Astrocyte of the spinal cord (primary cell): ENCODE measurements around the gene CNTN5.

ENCODE experiments used
- DNase-seq: peaks from one replicate; pipeline ENCODE4 v3.0.0; 2011; ENCODE audit warnings: low read depth, low spot score
- H3K4me3 ChIP-seq: 2 replicates; pipeline ENCODE4 v1.5.1; 2011; ENCODE audit warnings: low read depth, mild to moderate bottlenecking, low read length, moderate library complexity
- CTCF ChIP-seq: IDR thresholded peaks from 2 replicates; pipeline ENCODE4 v1.5.1; 2012; ENCODE audit warnings: low read depth, mild to moderate bottlenecking, low read length, inconsistent platforms
- in situ Hi-C: cut with HindIII; loops from 2 replicates; pipeline ENCODE4 v1.10.0; 2017; ENCODE audit warnings: low sequenced_read_pairs

The CNTN5 gene

DNA sequence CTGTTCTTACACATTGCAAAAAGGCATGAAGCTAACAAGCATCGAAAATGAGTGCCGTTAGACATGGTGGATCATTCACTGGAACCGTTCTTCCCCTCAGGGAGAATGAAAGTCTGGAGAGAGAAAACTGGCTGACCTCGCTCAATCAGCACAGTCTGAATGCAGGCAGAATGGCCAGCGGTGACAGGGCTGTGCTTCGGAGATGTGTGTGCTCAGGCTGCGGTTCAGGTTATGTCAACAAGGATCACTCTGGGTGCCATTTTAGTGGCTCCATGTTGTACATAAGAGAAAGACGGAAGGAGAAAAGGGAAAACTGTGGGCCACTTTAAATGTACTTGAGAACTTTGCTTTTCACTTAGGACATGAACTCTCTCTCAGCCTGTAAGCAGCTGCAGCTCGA is 916.6 kb downstream of the CNTN5 start:
- no peak for TF ChIP-seq CTCF
- DNase-seq: no peak
- H3K4me3 ChIP-seq: no peak overlapping the region
- in situ Hi-C loops: no loop called here

DNA sequence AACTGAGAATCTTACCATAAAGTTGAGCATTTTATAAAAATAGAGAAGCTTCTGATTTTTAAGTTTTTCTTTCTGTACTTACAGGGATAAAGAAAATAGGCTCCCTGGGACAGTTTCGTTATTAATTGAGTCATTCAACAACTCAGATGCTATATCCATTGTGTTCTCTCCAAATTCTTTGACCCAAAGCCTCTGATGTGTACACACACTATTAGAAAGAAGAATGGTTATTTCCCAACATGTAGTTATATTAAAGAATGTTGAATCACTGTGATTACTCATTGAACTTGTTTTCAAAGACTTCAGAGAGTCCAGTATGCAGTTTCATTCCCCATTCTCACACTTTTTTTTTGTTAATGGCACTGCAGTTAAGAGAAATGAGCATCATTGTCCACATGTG is 932.1 kb downstream of the CNTN5 start:
- no peak for TF ChIP-seq CTCF
- in situ Hi-C loops: no loop called here

GRCh38 chr11:99960536-99960935 is 939.8 kb downstream of the CNTN5 start:
- H3K4me3 ChIP-seq: no peak overlapping the region
- in situ Hi-C loops: no loop called here
- no peak for TF ChIP-seq CTCF
- DNase-seq: no peak

More for the DNA sequence above, 932.1 kb downstream of the CNTN5 start:
- DNase-seq: peak; percentile 55
- H3K4me3 ChIP-seq: no peak overlapping the region

DNA sequence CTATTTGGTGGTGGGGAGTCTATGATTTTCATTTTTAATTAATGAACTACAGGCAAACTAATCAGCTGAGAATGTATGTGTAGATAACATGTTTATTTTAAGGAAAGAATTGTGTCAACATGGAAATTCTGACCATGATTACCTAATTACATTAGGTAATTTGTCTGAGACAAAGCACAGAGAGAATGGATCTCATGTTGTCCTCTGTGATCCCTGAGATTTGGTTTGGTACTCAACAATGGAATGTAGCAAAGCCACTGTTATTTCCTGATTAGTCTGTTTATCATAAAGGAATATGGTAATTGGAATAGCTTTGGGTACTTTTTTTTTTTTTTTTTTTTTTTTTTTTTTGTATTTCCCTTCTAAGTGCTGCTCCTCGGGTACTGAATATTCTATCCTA is 947.6 kb downstream of the CNTN5 start:
- DNase-seq: no peak
- no peak overlapping the region for H3K4me3 ChIP-seq
- in situ Hi-C loops: no loop called here
- TF ChIP-seq CTCF: no peak

GRCh38 chr11:99973993-99974392 is 953.2 kb downstream of the CNTN5 start:
- no peak overlapping the region for H3K4me3 ChIP-seq
- TF ChIP-seq CTCF: no peak
- DNase-seq: no peak
- in situ Hi-C loops: no loop called here

DNA sequence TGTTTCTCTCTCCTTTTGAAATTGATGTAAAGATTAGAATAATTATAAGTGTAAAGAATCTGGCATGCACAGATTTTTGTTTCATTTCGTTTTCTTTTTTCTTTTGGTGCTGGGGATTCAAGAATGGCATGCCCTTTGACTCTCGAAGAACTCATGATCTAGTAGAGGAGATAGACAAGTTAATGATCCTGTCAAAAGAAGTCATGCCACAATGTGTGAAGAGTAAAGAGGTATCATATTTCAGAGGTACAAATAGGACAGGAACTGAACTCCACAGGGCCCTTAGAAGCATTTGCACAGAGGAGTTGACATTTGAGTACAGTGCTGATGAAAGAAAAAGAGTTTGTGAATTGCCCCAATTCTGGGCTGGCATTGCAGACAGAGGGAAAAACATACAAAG is 958.3 kb downstream of the CNTN5 start:
- DNase-seq: no peak
- in situ Hi-C loops: no loop called here
- no peak for TF ChIP-seq CTCF
- no peak overlapping the region for H3K4me3 ChIP-seq
